ENCODE results near the gene ZMIZ1.

ZMIZ1 gene

DNA sequence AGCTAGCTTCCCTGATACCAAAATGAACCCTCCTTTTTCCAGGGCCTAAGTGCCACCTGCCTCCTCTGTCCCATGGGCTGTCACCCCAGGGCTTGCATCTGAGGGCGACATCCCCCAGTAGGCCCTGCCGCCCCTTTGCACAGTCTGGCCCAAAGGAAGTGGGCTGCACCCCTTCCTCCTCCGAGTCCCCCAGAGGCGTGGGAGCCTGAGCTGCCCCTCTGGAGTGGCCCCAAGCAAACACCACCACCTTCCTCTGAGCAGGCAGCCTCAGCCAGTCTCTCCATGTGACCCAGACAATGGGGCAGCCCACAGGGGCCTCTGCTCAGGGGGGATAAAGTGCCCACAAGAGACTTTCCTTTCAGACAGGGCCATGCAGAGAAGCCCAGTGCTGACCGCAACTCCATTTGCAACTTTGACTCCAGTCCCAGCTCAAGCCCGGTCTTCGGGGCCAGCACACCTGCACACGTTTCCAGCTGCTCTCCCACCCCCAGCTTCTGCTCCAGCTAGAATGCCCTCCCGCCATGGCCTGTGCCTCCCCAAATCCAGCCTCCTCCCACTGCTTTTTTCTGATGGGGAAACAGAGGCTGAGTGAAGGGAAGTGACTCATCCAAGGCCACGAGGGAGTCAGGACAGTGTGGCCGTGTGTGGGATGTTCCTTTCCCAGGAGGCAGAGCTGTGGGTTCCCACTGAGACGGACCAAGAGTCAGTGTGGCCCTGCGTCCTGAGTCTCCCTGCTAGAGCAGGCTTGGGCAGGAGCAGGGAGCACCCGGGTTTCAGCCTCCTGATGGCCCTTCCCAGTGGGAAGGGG, 111.9 kb downstream of the ZMIZ1 start:
- DNase-seq (ENCODE audit: insufficient read length, low spot score) (no peak), FAIRE-seq (no peak)

DNA sequence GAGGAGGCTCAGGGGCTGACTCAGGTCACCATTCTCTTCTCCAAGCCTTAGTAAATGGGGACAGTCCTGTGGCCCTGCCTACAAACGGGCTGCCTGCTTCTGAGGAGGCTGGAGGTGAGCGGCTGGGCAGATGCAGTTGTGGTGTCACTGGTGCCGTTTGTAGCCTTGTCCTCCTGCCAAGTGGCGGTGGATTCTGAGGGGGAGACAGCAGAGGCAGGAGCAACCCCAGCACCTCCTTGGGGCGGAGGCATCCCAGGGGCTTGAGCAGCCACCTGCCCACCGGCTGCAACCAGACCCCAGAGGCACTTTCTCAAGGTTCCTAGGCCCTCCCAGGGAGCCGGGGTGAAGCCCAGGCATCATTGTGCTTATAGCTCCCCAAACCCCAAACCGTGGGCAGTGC, 112.5 kb downstream of the ZMIZ1 start:
- FAIRE-seq (no peak), DNase-seq (ENCODE audit: insufficient read length, low spot score) (no peak)

GRCh38 chr10:79181698-79182521, 113.1 kb downstream of the ZMIZ1 start:
- DNase-seq (ENCODE audit: insufficient read length, low spot score) (no peak), FAIRE-seq (no peak)

DNA sequence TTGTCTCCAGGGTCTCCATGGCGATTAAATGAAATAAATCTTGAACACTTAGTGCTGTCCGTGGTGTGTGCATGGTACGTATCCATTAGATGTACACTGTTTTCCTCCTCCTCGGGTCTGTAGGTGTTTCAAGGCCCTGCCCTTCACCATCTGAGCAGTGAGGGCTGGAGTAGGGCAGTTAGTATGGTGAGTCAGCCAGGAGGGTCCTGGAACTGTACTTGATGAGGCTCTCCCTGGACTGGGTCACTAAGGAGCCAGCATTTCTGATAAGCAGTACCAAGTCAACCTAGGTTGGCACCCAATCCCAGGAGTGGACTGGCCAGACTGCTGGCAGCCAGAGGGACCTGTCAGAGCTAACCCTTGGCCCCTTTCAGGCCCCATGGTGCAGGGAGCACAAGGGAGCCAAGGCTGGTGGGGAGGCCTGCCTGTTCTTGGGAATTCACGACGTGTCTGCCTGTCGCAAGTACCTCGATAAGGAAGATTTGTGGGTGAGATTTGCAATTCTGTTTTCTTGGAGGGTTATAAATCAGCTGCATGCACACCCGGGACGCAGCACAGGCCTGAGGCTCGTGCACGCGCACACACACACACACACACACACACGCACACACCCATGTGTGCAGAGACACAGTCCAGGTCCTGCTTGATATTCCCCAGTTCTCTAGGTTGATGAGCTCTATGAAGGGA, 114.2 kb downstream of the ZMIZ1 start:
- FAIRE-seq (no peak), DNase-seq (ENCODE audit: insufficient read length, low spot score) (no peak)

GRCh38 chr10:79183468-79183865, 114.7 kb downstream of the ZMIZ1 start:
- FAIRE-seq: no peak
- DNase-seq (ENCODE audit: insufficient read length, low spot score): no peak

DNA sequence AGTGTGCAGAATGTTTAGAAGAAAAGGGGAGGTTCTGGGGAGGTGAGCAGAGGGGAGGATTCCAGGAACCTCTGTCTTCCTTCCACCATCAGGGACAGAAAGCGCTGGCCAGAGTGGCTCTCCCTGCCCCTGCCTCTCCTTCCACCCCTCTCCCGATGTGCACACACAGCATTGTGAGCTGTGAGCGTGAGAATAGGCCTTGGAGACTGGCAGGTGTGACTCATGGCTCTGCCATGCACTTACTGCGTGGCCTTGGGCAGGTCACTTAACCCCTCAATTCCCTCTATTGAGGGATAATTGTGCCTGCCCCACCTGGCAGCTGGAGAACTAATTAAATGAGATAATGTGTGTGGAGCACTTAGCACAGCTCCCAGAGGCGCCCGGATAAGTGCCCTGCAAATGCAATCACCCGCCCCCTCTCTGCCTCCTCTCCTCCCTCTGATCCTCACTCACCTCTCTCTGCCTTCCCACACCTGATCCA, 115.4 kb downstream of the ZMIZ1 start:
- DNase-seq (ENCODE audit: insufficient read length, low spot score) (peak; percentile 58), FAIRE-seq (no peak)

DNA sequence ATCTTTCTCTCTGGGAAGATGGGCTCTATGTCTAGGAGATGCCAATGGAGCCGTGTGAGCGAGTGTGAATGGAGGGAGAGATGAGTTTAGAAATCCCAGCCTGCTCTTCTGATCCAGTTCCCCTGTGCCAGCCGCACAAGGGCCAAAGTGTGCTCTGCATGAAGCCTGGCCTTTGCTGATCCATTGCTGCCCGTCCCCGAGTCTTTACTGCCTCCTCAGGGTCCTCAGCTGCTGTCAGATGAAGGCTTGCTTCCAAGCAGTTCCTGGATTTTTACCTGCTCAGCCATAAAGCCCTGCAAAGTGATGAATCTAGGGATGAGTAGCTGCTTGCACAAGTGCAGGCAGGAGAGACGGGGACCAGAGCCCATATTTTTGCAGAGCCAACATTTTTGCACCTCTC, 115.9 kb downstream of the ZMIZ1 start:
- DNase-seq (ENCODE audit: insufficient read length, low spot score) (no peak), FAIRE-seq (no peak)

- FAIRE-seq: no peak
- DNase-seq (ENCODE audit: insufficient read length, low spot score): peak; percentile 35
Observed at GRCh38 chr10:79185067-79185774, 116.5 kb downstream of the ZMIZ1 start.

GRCh38 chr10:79185796-79186374, 117.1 kb downstream of the ZMIZ1 start:
- FAIRE-seq (no peak), DNase-seq (ENCODE audit: insufficient read length, low spot score) (no peak)

DNA sequence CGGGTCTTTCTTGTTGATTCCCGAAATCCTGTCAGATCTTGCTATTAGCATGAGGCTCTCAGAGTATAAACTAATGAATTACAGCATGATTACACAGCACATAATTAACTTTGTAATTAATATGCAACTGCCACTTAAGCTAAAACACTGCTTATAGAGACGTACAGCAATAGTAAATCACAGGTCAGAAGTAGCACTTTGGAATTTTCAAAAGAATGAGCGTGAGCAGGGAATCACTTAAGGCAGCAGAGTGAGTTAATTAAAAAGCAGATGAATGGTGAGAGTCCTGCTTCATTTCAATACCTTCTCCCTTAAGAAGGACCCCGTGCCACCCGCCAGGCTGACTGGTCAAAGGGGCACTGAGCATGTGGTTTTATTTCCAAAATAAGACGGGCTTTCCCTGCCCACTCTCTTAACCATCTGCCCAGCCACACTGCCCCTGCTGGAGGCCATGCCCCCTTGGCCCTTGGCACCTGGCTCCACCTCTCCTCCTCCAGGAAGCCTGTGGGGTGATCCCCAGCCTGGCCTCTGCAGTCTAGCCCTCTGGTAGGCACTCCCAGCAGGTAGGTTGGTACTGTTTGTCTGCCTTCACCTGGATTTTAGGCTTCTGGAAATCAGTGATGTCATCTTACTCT, 117.8 kb downstream of the ZMIZ1 start:
- no peak for FAIRE-seq
- no peak for DNase-seq (ENCODE audit: insufficient read length, low spot score)

GRCh38 chr10:79187121-79187940, 118.6 kb downstream of the ZMIZ1 start:
- no peak for DNase-seq (ENCODE audit: insufficient read length, low spot score)
- FAIRE-seq: no peak

DNA sequence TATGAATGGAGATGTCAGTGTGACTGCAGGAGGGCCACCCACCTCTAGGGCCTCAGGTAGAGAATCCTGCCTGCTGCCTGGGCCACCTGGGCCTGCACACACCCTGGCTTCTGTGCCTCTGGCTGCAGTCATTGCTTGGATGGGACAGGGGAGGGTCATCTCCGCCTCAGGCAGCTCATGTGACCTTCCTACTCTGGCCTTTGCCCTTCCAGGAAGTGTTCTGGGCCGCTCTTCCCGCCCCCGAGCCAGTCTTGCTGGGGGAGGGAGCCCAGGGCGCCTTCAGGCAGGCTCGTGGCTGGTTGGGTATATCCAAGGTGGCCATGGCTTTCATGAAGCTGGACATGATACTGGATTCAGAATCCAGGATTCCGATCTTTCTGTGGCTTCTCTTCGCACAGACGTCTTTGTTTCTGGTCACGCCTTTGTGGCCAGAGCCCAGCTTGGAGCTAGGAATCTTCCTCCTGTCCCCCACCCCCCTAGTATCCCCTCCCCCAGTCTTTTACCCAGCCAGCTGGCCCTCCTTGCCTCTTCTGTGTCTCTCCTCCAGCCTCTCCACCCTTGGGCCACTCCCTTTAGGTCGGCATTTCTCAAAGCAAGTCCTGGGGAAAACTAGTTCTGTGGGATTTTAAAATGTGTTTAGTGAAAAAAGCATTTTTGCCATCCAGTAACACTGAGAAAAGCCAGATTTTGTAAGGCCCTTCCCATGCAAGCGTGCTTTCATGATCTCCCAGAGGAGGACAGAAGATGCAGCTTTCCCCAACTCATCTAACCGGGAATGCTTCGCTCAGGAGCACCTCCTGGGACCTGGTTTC, 119.6 kb downstream of the ZMIZ1 start:
- no peak for DNase-seq (ENCODE audit: insufficient read length, low spot score)
- FAIRE-seq: no peak

DNA sequence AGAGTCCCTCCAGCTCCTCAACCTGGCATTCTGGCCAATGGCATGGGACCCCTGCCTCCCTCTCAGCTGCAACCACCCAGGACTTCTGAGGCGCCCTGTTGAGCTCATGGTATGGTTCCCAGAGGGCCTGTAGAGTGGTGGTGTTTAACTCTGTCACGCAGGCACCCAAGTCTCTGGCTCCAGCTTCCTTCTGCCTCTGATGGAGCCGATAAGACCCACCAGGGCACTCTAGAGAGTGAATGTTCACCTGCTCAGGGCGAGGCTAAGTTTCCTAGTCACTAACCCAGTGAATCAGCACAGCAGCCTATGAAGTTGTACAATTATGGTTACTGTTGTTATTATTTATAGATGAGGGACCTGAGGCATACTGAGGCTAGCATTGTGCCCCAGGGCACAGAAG, 120.4 kb downstream of the ZMIZ1 start:
- no peak for DNase-seq (ENCODE audit: insufficient read length, low spot score)
- FAIRE-seq: no peak

GRCh38 chr10:79189853-79190435, 121.2 kb downstream of the ZMIZ1 start:
- FAIRE-seq (no peak), DNase-seq (ENCODE audit: insufficient read length, low spot score) (peak; percentile 52)

- FAIRE-seq (no peak), DNase-seq (ENCODE audit: insufficient read length, low spot score) (no peak)
Observed at GRCh38 chr10:79190740-79191261, 122.0 kb downstream of the ZMIZ1 start.

- no peak for FAIRE-seq
- no peak for DNase-seq (ENCODE audit: insufficient read length, low spot score)
Observed at GRCh38 chr10:79191951-79192676, 123.3 kb downstream of the ZMIZ1 start.

DNA sequence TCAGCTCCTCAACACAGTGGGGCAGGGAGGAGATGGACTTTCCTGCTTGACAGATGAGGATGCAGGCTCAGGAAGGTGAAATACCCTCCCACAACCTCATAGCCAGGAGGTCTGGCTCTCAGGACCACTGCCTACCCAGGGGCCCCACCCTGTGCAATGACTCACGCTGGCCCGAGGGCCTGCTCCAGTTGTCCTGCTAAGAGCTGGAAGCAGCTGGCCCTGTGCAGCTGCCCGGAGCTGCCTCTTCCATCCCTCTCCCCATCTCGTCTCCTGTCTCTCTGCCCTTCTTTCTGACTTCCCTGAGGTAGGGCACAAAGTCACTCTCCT, 123.9 kb downstream of the ZMIZ1 start:
- peak; percentile 57 for DNase-seq (ENCODE audit: insufficient read length, low spot score)
- FAIRE-seq: peak; percentile 86

All from HTR-8/SVneo (cell line).